GM19455 (cell line): ENCODE data around the gene USP28.
"Not testable (repeated sequence)": the region's sequence is repeated elsewhere in the genome, so short reads cannot be mapped to it uniquely, and the experiment has no call there.

Experiments
- ATAC-seq: cut with Tn5 transposase; IDR thresholded peaks from one replicate; pipeline ENCODE4 v1.9.1; 2021; ENCODE audit not compliant: unreplicated experiment

Gene USP28

GRCh38 chr11:113840932-113841664 is 34.3 kb downstream of the USP28 start:
- ATAC-seq = no peak

- ATAC-seq = peak; percentile 77
Observed at GRCh38 chr11:113839842-113840241, 35.5 kb downstream of the USP28 start.

GRCh38 chr11:113838005-113838404 is 37.4 kb downstream of the USP28 start:
- no peak for ATAC-seq

- ATAC-seq = no peak
Observed at GRCh38 chr11:113835306-113835705, 40.1 kb downstream of the USP28 start.

GRCh38 chr11:113833151-113833550 is 42.2 kb downstream of the USP28 start:
- no peak for ATAC-seq

- ATAC-seq = peak; percentile 80
Observed at GRCh38 chr11:113831314-113831713, 44.1 kb downstream of the USP28 start.

- ATAC-seq = no peak
Observed at GRCh38 chr11:113829751-113830150, 45.6 kb downstream of the USP28 start.

- no peak for ATAC-seq
Observed at GRCh38 chr11:113828191-113828590, 47.2 kb downstream of the USP28 start.

- ATAC-seq = no peak
Observed at GRCh38 chr11:113827477-113827876, 47.9 kb downstream of the USP28 start.

- no peak for ATAC-seq
Observed at GRCh38 chr11:113818426-113818825, 56.9 kb downstream of the USP28 start.

GRCh38 chr11:113817626-113818025 is 57.7 kb downstream of the USP28 start:
- ATAC-seq = no peak

GRCh38 chr11:113817162-113817561 is 58.2 kb downstream of the USP28 start:
- no peak for ATAC-seq

GRCh38 chr11:113814181-113814580 is 61.2 kb downstream of the USP28 start:
- no peak for ATAC-seq

GRCh38 chr11:113808931-113809330 is 66.4 kb downstream of the USP28 start:
- no peak for ATAC-seq

- no peak for ATAC-seq
Observed at GRCh38 chr11:113806406-113806805, 69.0 kb downstream of the USP28 start.

GRCh38 chr11:113805640-113806039 is 69.7 kb downstream of the USP28 start:
- ATAC-seq = no peak

- ATAC-seq = no peak
Observed at GRCh38 chr11:113802621-113803020, 72.8 kb downstream of the USP28 start.

- ATAC-seq = peak; percentile 91
Observed at GRCh38 chr11:113796663-113797259, 78.6 kb downstream of the USP28 start.

- ATAC-seq = no peak
Observed at GRCh38 chr11:113789675-113790320, 85.6 kb downstream of the USP28 start.

- ATAC-seq = not testable (repeated sequence)
Observed at GRCh38 chr11:113789016-113789415, 86.4 kb downstream of the USP28 start.

GRCh38 chr11:113782134-113782533 is 93.2 kb downstream of the USP28 start:
- ATAC-seq = no peak

- no peak for ATAC-seq
Observed at GRCh38 chr11:113781682-113782081, 93.7 kb downstream of the USP28 start.
